NCI-H2227 treated with DMSO at 0.1 percent for 48 hours (cell line): ENCODE measurements around the gene HTRA3.
"Not testable (repeated sequence)": the region's sequence is repeated elsewhere in the genome, so short reads cannot be mapped to it uniquely, and the experiment has no call there.

Source experiments
- DNase-seq: peaks from one replicate; lab custom pipeline; 2025; lab: John Stamatoyannopoulos, UW

HTRA3 gene

DNA sequence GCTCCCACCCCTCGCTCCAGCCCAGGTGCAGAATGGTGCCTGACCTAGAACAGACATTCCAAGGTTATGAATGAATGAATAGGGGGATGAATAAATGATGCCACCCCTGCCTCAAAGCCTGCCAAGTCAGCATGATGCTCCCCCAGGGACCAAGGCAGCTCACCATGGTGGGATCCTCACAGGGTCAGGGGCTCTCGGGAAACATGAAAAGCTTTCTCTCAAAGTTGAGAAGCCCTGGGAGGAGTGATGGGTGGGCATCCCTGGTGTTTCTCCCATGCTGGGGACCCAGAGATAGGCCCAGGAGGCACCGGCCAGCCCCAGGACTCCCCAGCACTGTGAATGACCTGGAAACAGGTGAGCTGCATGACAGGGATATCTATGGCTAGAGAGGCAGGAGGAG, 58.9 kb downstream of the HTRA3 start:
- DNase-seq, result no peak

GRCh38 chr4:8328866-8329559, 59.5 kb downstream of the HTRA3 start:
- DNase-seq, result no peak

DNA sequence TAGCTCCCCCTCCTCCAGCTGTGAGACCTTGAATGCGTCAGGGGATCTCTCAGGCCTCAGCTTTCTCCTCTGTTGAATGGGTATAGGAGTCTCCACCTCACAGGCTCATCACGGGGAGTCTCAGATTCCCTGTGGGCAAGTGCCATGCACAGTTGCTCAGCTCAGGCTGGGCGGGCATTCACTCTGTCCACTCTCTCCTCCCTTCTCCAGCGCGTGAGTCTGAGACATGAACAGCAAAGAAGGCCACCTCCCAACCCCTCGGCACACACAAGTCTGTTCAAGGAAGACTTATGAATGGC, 60.0 kb downstream of the HTRA3 start:
- DNase-seq, result no peak

DNA sequence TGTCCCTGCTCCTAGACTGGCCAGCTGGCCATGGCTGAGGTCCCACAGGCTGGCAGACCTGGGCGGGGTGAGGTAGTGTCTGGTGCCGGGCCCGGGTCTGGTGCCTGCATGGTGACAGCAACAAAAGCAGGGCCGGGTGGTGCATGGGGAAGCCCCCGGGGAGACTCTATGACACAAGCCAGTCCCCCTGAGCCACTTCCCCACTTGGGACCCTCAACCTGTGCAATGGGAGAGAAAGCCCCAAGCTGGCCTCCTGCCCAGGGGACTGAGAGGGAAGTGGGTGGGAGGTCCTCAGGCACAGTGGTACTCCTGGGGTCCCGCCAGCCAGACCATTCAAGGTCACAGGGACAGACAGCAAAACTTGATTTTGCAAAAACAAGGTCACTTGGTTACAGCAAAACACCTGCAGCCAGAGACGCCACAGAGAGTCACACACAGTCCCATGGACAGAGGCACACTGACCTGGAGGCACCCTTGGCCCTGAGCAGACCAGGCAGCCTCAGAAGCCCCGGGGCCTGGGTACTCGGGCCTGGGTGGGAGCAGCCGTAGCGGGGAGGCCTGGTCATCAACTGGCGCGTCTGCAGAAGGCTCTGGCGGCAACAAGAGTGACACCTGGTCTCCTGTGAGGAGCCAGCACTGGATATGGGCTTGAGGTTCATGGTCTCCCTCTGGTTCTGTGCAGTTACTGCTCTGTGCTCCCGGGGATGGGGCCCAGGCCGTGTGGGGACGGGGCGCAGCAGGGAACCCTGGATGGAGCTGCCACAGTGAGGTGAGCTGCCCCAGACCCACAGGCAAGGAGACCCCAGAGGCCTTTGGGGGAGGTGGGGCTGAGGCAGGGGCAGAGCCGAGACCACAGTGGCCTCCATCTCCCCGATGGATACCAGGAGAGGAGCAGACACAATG, 60.6 kb downstream of the HTRA3 start:
- DNase-seq, result no peak

- no peak for DNase-seq
Measured at GRCh38 chr4:8330821-8331574, 61.4 kb downstream of the HTRA3 start.

GRCh38 chr4:8331575-8331955, 62.0 kb downstream of the HTRA3 start:
- DNase-seq, result no peak

GRCh38 chr4:8332038-8332857, 62.7 kb downstream of the HTRA3 start:
- no peak for DNase-seq

GRCh38 chr4:8332891-8333331, 63.4 kb downstream of the HTRA3 start:
- DNase-seq, result no peak

DNA sequence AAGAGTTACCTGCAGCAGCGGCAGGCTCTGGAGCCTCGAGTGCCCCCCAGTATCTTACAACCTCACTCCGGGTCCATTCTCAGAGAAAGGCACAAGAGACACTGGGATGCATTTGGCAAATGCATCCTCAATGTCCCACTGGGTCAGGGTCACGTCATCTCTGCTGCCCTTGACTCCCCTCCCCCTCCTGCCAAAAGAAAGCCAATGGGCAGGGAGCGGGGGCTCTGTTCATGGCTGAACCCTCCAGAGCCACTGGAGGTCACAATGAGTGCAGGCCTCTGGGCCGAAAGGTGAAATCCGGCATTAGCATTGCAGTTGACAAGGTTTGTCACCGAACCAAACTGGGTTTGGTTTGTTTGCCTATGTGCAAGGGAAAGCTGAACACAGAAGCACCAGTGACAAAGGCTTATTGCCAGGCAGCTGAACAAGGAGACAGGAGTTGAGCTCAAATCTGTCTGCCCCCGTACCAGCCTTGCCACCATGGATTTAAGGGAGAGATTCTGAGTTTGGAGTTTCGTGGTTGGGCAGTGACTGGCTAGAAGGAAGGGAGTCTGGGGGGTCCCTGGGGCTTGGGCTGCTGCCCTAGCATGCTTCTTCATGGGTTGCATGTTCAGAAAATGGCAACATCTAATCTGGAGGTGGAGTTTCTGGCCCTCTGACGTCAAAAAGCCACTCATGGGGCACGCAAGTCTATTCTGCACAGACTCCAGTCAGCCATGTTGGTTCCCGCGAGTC, 64.3 kb downstream of the HTRA3 start:
- no peak for DNase-seq

DNA sequence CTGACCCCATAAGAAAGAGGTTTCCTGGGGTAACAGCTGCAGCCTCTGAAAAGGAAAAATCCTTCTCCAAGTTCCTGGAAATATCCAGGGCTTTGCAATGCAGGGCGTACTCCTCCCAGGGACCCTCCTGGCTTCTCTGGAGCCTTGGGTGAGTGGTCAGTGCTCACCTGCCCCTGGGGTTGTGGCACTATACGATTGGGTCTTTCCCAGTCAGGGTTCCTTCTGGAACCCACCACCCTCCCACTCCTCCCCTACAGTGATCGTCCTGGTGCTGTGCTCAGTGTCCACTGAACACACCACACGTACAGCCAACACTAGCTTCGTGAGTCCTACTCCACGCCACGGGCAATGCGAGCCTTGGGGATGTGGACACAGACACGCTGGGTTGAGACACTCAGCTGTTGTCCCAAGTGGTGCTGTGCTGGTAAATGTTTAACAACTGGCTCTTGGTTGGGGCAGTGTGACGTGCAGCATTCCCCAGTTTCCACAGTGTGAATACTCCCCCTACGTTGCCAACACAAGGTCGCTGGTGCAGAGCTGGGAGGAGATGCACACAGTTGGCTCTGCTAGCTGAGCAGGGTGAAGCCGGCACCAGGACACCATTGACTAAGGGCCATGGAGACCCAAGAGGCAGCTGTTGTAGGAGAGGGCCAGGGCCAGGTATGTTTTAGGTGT, 65.4 kb downstream of the HTRA3 start:
- no peak for DNase-seq

GRCh38 chr4:8335848-8336247, 66.3 kb downstream of the HTRA3 start:
- DNase-seq, result no peak

DNA sequence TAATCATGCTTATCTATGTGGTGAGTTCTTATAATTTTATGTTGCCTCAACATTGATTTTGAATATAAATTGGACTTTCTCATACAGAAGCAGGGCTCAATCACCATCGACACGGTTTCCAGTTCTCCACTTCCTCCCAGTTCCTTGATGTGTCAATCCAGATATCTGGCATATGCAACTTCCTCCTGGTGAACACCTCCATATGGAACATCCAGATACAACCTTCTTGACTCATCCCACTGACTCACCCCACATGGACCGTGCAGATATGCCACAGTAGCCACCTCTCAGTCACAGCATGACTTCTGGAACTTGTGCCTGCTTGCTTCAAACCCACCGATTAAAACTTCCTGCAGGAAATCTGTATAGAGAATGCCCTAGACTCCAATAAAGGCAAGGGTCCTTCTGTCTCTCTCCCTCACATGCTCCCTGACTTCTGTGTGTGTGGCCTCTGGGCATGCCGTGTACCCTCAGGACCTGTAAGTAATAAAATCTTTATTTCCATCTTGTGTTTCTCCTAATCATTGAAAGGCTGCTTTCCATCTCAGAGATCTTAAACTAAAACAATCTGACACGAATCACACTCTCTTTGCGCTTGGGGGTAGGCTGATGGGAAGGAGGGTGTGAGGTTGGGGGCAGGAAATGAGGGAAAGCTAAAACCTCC, 67.0 kb downstream of the HTRA3 start:
- DNase-seq, result no peak

DNA sequence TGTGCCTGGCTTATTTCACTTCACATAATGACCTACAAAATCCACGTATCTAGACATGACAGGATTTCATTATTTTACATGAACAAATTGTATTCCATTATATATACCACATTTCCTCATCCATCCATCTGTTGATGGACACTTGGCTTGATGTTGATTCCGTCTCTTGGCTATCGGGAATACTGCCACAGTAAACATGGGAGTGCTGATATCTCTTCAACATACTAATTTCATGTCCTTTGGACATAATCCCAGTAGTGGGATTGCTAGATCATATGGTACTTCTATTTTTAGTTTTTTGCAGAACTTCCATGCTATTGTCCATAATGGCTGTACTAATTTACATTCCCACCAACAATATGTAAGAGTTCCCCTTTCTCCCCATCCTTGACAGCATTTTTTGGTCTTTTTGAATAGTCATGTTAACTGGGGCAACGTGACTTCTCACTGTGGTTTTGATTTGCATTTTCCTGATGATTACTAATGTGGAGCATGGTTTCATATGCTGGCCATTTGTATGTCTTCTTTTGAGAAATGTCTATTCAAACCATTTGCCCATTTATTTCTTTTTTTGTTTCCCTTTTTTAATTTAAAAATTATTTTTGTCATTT, 68.9 kb downstream of the HTRA3 start:
- no peak for DNase-seq

DNA sequence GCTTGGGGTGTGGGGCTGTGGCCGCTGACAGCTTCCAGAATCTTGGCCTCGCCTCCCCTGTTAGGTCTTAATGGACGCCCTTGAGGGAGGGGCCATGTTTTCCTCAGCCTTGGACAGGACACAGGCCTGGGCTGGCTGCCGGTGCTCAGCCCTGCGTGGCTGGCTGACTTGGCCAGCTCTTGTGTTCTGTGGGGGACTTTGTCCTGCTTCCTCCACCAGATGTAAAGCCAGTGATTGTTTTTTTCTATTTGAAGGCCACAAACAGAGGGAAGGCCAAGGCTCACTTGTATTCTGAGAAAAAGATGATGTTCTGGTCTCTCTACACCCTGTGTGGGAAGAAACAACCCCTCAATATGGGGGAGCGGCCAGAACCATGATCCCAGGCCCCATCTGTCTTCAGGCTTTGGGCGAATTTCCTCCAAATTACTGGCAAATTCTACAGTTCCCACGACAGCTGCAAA, 71.3 kb downstream of the HTRA3 start:
- no peak for DNase-seq

DNA sequence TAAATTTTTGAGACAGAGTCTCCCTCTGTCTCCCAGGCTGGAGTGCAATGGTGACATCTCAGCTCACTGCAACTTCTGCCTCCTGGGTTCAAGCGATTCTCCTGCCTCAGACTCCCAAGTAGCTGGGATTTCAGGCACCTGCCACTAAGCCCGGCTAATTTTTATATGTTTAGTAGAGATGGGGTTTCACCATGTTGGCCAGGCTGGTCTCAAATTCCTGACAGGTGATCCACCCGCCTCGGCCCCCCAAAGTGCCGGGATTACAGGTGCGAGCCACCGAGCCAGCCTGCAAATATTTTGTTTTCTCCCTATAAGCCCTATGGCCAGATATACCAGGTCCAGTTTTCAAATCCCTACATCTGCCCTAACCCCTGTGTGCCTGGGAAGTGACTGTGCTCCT, 71.7 kb downstream of the HTRA3 start:
- not testable (repeated sequence) for DNase-seq

DNA sequence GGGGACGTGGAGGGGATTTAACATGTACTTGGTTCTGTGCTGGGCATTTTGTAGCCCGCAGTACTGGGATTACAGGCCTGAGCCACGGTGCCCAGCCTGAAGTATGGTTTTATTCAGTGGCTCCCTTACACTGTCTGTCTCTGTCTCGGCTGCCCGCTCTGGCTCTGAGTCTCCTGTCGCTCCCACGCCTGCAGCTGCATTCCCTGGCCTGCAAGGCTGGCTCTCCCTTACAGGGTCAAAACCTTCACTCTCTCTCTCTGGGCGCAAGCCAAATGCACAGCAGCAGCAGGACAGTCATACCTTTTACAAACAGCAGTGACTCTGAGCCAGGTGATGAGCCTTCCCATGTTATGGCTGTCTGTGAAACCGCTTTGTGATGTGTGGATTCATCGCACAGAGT, 72.1 kb downstream of the HTRA3 start:
- no peak for DNase-seq

GRCh38 chr4:8342651-8343261, 73.2 kb downstream of the HTRA3 start:
- no peak for DNase-seq

- no peak for DNase-seq
Measured at GRCh38 chr4:8343262-8343966, 73.9 kb downstream of the HTRA3 start.

- no peak for DNase-seq
Measured at GRCh38 chr4:8343967-8344331, 74.4 kb downstream of the HTRA3 start.
